Rectal smooth muscle tissue (tissue), 1 donor: ENCODE measurements around the gene AGAP1.

Source experiments
- H3K27ac ChIP-seq: one replicate; pipeline ENCODE4 v1.7.0; 2013; ENCODE audit warnings: low read depth, low read length, inconsistent platforms
- H3K27me3 ChIP-seq: one replicate; pipeline ENCODE4 v1.7.0; 2013; ENCODE audit warnings: low read length; ENCODE audit not compliant: control insufficient read depth, insufficient read depth
- H3K36me3 ChIP-seq: one replicate; pipeline ENCODE4 v1.7.0; 2013; ENCODE audit warnings: low read length; ENCODE audit not compliant: control insufficient read depth, insufficient read depth
- H3K4me1 ChIP-seq: one replicate; pipeline ENCODE4 v1.7.0; 2013; ENCODE audit warnings: low read length; ENCODE audit not compliant: control insufficient read depth, insufficient read depth
- H3K4me3 ChIP-seq: one replicate; pipeline ENCODE4 v1.7.0; 2013; ENCODE audit warnings: low read length
- H3K9ac ChIP-seq: one replicate; pipeline ENCODE4 v1.7.0; 2013; ENCODE audit warnings: low read length

The AGAP1 gene

DNA sequence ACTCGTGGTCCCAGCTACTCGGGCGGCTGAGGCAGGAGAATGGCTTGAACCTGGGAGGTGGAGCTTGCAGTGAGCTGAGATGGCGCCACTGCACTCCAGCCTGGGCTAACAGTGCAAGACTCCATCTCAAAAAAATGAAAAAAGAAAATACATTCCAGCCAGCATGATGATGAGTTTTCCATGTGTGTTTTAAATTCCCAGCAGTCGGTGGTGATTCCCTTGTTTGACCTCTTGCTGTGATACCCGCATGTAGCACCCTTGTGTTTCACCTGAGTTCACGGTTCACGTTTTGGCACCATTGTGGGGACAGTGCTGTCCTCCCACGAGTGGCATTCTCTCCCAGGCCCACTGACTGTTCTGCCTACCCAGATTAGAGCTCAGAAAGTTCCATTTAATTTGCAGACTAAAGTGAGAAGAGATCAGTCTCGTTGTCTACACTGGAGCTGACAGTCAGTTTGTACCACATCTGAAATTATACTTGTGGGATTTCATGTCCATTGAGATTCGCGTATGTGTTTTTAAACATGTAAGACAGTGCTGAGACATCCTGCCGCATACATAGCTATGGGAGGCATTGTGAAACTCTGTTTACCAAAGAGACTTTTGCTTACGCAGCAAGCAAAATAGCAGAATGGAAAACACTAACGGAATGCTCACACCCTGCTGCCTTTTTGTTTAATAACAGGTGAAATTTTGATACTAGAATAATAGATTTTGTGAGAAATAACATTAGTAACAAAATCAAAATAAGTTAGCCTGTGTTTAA is 517.3 kb downstream of the AGAP1 start:
- Histone ChIP-seq H3K36me3 (peaks cover 2% of the 10 kb centered on the region), H3K27ac (no peak overlapping the region), H3K27me3 (no peaks in the 10 kb centered on the region), H3K4me1 (no peaks in the 10 kb centered on the region), H3K9ac (no peak overlapping the region), H3K4me3 (no peak overlapping the region)

DNA sequence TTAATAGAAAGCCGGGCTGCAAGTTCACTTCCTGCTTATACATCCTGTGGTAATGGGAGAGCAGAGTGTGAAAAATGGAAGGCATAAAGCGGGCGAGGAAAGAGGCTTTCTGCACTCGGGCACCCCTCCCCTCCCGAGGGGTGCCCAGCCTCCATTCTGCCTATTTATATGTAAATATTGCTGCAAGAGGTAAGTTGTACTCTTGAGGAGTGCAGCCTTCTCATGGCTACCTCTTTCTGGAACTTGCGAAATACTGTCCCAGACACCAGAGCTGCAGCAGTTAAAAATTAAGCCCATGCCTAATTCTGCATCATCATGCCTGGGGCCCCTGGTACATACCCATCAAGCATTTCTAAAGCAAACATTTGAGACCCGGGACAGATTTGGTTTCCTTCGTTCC is 518.3 kb downstream of the AGAP1 start:
- Histone ChIP-seq H3K4me1 (no peaks in the 10 kb centered on the region), H3K36me3 (peaks cover 2% of the 10 kb centered on the region), H3K27ac (no peak overlapping the region), H3K27me3 (no peaks in the 10 kb centered on the region), H3K4me3 (no peak overlapping the region), H3K9ac (no peak overlapping the region)

DNA sequence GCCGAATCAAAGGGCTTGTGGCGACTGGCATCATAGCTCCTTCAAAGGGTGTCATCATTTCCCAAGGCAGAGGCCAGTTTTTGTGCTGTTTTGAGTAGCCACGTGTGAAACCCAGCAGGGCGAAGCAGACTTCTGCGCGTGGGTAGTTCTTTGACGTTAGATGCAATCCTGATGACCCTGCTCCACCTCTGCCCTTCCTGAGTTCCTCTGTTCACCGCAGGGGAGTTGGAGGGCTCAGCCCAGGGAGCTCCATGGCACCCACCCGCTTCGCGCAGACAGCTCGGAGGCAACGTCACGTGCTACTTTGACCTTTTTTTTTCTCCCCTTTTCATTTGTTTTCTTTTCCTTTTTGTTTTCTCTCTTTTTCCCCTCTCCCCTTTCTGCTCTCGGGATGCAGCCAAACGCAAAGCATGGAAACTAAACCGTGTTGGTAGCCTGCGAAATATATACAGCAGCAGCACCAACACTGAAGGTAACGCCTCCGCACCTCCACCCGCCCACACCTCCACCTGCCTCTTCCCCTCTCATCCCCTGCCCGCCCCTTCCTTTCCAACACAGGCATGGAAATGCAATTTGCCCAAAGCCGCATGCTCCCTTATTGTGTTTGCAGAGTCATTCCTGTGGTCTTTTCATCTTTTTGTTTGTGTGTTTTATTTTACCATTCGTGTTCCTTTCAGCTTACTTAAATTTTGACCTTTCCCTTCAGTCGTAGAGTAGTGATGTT is 520.7 kb downstream of the AGAP1 start:
- Histone ChIP-seq H3K36me3 (no peaks in the 10 kb centered on the region), H3K4me3 (no peak overlapping the region), H3K27me3 (no peaks in the 10 kb centered on the region), H3K27ac (no peak overlapping the region), H3K4me1 (no peaks in the 10 kb centered on the region), H3K9ac (no peak overlapping the region)

DNA sequence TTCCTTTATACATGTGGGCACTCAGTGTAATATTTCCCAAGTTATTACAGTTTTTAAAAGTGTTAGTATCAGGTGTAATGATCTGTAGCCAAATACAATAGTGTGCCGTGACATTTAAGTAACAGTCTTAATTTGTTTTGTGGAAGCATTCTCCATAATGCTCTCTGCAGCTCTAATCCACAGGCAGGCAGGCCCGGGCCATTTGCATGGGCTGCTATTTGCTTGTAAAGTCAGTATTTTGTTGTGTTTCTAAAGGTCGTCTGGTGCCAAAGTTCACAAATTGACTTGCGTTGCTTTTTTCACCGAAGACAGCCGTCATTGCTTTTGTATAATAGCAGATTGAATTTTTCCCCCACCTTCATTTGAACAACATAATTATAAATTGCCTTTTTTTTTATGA is 521.3 kb downstream of the AGAP1 start:
- Histone ChIP-seq H3K4me1 (no peaks in the 10 kb centered on the region), H3K4me3 (no peak overlapping the region)

DNA sequence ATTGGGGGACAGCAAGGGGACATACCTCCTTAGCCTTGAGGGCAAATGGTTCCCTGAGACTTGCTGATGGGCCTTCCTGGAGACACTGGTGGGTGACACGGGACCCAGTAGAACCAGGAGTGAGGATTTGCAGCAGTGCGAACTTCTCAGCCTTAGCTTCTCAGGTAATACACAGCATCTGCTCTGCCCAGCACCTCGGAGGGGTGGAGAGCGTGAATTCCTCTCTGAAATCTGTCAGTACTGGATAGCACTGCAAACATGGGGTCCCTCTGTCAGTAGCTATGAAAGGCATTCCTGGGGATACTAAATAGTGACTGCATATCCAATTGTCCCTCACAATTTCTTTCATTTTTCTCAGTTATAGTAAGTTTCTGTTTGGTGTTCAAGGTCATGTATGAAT is 522.7 kb downstream of the AGAP1 start:
- Histone ChIP-seq H3K27me3 (no peaks in the 10 kb centered on the region), H3K4me3 (no peak overlapping the region), H3K9ac (no peak overlapping the region), H3K27ac (no peak overlapping the region), H3K4me1 (no peaks in the 10 kb centered on the region), H3K36me3 (no peaks in the 10 kb centered on the region)

More for the DNA sequence above, 521.3 kb downstream of the AGAP1 start:
- Histone ChIP-seq H3K27me3 (no peaks in the 10 kb centered on the region), H3K9ac (no peak overlapping the region), H3K36me3 (no peaks in the 10 kb centered on the region), H3K27ac (no peak overlapping the region)

DNA sequence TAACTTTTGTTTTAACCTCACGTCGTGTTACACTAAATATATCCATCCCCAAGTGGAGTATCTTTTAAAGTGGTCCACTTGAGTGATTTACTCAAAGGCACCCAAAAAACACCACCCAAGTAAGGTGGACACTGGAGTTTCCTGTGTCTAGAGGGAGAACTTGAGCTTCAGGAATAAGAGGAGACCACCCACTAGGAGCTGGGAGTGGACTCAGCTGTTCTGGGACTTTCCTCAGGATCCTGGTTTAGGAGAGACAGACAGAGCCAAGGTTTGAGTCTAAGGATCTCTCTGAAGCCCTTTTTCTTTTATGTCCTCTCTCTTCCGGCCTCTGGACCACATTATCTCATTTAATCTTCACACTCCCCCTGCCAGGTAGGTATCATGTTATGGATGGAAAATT is 523.6 kb downstream of the AGAP1 start:
- no peaks in the 10 kb centered on the region for H3K36me3 ChIP-seq
- no peak overlapping the region for H3K9ac ChIP-seq
- H3K4me3 ChIP-seq, result no peak overlapping the region
- H3K27me3 ChIP-seq, result no peaks in the 10 kb centered on the region
- no peak overlapping the region for H3K27ac ChIP-seq
- no peaks in the 10 kb centered on the region for H3K4me1 ChIP-seq

DNA sequence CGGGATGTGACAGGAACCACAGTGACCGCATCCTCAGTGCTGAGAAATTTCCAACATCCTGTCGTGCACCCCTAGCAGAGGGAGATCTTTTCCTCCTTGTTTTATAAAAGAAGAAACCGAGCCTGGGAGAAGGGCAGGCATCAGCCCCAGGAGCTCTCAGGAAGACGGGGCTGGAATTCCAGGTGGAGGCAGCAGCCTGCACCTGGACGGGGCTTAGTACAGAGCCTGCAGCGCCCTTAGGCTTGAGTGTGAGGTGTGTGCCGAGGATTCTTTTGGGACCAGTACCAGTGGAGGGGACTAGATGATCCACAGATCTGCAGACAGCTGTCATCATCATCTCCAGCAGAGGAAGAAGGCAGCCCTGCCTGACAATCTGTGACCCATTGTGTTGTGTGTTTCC is 525.6 kb downstream of the AGAP1 start:
- H3K36me3 ChIP-seq, result no peaks in the 10 kb centered on the region
- no peak overlapping the region for H3K9ac ChIP-seq
- H3K4me3 ChIP-seq, result no peak overlapping the region
- no peaks in the 10 kb centered on the region for H3K27me3 ChIP-seq
- H3K4me1 ChIP-seq, result no peaks in the 10 kb centered on the region
- H3K27ac ChIP-seq, result no peak overlapping the region

DNA sequence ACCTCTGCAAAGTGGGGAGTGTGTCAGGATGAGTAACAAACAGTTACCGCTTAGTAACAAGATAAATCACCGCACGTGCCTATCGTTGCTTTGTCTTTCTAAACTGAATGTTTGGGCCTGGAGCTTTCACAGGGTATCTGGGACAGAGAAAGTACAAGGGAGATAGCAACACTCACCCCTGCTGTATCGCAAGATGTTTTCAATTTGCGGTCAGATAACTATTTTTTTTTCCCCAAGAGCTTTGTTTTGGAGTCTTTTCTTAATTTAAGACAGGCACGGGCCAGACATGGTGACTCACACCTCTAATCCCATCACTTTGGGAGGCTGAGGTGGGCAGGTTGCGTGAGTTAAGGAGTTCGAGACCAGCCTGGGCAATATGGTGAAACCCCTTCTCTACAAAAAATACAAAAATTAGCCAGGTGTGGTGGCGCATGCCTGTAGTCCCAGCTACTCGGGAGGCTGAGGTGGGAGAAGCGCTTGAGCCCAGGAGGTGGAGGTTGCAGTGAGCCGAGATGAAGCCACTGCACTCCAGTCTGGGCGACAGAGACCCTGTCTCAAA is 527.7 kb downstream of the AGAP1 start:
- Histone ChIP-seq H3K9ac (no peak overlapping the region), H3K4me1 (no peaks in the 10 kb centered on the region), H3K27ac (no peak overlapping the region), H3K27me3 (no peaks in the 10 kb centered on the region), H3K36me3 (no peaks in the 10 kb centered on the region), H3K4me3 (no peak overlapping the region)

DNA sequence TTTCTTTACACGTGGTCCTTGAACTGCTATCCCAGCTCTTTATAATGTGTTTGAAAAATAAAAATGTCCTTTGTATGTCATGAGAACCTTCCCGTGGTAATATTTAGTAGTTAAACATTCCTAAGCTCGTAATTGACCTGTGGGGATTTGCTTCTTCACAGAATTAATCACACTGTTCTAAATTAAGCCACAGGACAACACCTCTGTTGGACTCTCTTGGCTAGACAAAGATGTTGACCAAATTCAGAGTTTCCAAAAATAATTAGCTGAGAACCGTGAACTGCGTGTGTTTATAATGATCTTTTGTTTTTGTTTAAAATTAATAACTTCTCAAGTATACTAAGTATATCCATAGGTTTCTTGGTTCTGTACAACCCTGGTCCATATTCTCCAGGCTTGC is 528.3 kb downstream of the AGAP1 start:
- Histone ChIP-seq H3K4me3 (no peak overlapping the region), H3K36me3 (no peaks in the 10 kb centered on the region), H3K27ac (no peak overlapping the region), H3K27me3 (no peaks in the 10 kb centered on the region), H3K4me1 (no peaks in the 10 kb centered on the region), H3K9ac (no peak overlapping the region)

DNA sequence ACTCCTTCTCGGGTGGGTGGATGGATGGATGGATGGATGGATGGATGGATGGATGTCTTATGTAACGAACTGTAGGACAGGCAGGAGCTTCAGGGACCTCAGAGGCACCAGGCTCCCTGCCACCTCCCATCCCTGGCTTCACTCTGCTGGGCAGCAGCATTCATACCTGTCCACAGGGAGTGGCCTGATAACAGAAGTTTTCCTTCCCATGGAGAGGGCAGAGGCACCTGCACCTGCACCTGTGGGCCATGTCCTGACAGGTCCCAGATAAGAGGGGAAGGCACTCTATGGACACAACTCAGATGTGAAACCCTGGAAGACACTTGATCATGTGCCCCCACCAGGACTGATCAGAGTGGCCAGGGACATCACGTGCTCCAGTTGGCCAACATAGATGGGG is 532.0 kb downstream of the AGAP1 start:
- no peak overlapping the region for H3K9ac ChIP-seq
- H3K27me3 ChIP-seq, result no peaks in the 10 kb centered on the region
- no peak overlapping the region for H3K27ac ChIP-seq
- no peaks in the 10 kb centered on the region for H3K36me3 ChIP-seq
- H3K4me1 ChIP-seq, result no peaks in the 10 kb centered on the region
- no peak overlapping the region for H3K4me3 ChIP-seq

DNA sequence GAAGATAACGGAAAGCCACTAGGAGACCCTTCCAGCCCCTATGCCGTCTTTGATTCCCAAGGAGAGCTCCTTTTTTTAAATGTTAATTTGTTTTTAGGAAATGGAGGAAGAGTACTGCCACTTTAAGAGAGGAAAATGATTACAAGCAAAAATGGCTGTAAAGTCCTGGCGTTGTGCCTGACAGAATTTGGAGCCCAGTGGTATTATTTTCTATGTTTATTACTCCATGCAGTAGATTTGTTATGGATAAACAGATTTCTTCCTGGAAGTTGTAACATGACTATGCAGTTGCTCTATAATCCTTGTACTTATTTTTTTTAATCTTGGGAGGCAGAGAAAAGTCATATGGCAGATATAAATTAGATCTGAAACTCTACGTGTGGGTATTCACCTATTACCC is 533.0 kb downstream of the AGAP1 start:
- Histone ChIP-seq H3K4me1 (no peaks in the 10 kb centered on the region), H3K9ac (no peak overlapping the region), H3K36me3 (no peaks in the 10 kb centered on the region), H3K4me3 (no peak overlapping the region), H3K27me3 (no peaks in the 10 kb centered on the region), H3K27ac (no peak overlapping the region)

DNA sequence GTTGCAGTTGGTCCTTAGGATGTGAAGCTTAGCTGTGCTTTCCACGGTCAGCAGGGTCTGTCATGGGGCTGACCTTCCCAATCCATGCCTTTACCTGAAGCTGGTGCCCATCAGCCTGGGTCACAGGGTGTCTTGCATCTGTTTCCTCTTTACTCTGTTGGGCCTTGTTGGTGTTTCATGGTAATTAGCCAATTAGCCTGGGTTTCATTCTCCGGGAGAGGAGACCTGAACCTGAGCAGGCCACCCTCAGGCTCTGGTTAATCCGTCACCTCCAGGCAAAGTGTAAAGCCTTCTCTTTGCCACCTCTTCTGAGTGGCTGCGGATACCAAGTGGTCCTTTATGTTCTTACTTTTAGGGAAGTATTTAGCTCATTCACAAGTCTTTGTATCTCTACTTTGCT is 534.2 kb downstream of the AGAP1 start:
- Histone ChIP-seq H3K27ac (no peak overlapping the region), H3K4me3 (no peak overlapping the region), H3K27me3 (no peaks in the 10 kb centered on the region), H3K36me3 (no peaks in the 10 kb centered on the region), H3K9ac (no peak overlapping the region), H3K4me1 (no peaks in the 10 kb centered on the region)

DNA sequence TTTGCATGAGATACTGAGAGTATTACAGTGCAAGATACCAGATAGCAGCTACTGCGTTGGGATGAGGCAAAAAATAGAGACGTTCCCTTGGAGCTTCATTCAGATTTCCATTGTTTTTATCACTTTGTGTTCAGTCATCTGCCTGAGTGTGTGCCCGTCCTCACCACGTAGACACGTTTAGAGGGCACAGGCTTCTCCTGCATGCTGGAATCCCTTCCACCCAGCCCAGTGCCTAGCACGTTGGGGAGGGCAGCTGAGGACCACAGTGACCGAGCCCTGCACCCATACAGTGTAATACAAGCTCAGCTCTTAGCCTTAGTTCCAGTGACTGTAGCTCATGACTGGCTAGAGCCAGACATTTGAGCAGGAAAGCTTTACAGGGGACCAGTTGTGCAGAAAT is 539.6 kb downstream of the AGAP1 start:
- no peak overlapping the region for H3K27ac ChIP-seq
- H3K9ac ChIP-seq, result no peak overlapping the region
- H3K4me1 ChIP-seq, result no peaks in the 10 kb centered on the region
- no peaks in the 10 kb centered on the region for H3K27me3 ChIP-seq
- H3K36me3 ChIP-seq, result no peaks in the 10 kb centered on the region
- no peak overlapping the region for H3K4me3 ChIP-seq
